ENCODE measurements around the gene HSD17B11.
"Not testable (repeated sequence)": the region's sequence is repeated elsewhere in the genome, so short reads cannot be mapped to it uniquely, and the experiment has no call there.

HSD17B11 gene

DNA sequence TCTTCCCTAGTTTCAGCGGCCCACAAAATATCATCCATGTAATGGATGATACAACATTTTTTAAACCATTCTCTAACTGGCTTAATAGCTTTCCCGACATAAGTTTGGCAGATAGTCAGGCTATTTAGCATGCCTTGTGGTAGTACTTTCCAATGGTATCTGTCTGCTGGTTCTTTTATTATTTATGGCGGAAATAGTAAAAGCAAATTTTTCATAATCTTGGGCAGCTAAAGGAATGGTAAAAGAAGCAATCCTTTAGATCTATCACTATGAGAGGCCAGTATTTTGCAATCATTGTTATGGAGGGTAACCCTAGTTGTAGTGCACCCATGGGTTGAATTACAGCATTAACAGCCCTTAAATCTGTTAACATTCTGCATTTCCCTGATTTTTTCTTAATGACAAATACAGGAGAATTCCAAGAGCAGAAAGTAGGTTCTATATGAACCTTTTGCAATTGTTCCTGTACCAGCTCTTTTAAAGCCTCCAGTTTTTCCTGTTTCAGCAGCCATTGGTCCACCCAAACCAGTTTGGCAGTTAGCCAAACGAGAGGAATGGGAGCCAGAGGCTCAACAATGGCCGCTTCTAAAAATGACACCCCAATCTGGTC is 14.3 kb upstream of the HSD17B11 start:
- DNase-seq: no peak

DNA sequence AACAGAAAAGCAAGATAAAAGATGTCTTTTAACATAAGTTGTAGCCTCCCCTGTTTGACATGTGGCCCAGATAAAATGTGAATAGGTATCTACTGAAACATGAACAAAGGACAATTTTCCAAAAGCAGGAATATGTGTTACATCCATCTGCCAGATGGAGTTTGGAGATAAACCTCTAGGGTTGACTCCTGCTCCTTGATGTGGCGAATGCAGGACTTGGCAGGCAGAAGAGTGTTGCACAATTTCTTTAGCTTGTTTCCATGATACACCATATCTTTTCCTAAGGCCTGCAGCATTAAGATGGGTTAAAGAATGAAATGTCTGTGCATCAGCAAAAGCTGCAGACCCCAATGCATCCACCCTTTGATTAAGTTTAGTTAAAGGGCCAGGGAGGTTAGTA is 12.7 kb upstream of the HSD17B11 start:
- DNase-seq: not testable (repeated sequence)

DNA sequence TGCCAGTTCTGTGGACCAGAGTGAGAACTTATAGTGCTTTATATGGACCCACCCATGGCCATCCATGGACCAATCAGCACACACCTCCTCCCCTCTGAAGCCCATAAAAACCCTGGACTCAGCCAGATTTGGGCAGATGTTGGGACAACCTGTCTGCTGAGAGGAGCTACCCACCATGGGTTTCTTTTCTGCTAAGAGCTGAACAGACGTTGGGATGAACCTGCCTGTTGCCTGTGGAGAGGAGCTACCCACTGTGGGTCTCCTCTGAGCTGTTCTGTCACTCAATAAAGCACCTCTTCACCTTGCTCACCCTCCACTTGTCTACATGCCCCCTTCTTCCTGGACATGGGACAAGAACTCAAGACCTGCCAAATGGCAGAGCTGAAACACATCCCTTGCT is 9.0 kb upstream of the HSD17B11 start:
- DNase-seq: no peak

GRCh38 chr4:87399148-87399547 is 8.2 kb upstream of the HSD17B11 start:
- DNase-seq: no peak

DNA sequence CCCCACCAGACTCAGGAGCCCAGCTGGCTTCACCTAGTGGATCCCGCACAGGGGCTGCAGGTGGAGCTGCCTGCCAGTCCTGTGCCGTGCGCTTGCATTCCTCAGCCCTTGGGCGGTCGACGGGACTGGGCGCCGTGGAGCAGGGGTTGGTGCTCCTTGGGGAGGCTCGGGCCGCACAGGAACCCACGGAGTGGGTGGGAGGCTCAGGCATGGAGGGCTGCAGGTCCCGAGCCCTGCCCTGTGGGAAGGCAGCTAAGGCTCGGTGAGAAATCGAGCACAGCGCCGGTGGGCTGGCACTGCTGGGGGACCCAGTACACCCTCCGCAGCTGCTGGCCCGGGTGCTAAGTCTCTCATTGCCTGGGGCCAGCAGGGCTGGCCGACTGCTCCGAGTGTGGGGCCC is 4.9 kb upstream of the HSD17B11 start:
- not testable (repeated sequence) for DNase-seq

GRCh38 chr4:87395073-87395472 is 4.1 kb upstream of the HSD17B11 start:
- DNase-seq: not testable (repeated sequence)

DNA sequence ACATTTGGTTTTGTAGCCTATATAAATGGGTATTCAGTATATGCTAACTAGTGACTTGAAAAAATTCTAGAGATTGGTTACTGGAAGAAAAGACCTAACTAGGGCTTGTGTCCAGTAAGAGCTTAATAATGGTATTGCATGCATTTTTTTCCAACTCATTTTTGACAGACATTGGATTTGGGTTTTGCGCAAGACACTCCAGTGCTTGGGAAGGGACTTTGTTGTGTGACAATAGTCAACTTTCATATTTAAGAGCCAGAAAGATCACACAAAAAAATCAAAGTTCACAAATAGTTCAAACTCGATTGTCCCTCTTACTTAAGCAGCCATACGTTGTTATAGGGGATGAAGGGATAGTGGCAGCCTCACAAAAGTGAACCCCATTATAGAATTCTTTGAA is 1.2 kb upstream of the HSD17B11 start:
- no peak for DNase-seq

DNA sequence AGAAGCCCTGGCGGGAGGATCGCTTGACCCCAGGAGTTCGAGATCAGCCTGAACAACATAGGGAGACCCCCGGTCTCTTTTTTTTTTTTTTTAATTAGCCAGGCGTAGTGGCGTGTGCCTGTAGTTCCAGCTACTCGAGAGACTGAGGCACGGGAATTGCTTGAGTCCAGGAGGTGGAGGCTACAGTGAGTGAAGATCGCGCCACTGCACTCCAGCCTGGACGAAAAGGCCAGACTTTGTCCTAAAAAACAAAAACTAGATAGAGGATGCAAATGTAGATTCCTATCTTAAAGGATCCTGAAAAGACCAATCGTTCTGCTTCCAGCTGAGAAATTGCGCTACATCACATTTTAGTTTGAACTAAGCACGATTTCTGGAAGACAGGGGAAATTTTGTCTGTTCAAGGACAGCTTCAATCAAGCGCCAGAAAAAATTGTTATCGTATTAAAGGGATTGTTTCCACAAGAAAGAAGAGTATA is 627 bp upstream of the HSD17B11 start:
- no peak for DNase-seq

GRCh38 chr4:87390551-87390890 is 467 bp downstream of the HSD17B11 start:
- DNase-seq: no peak

DNA sequence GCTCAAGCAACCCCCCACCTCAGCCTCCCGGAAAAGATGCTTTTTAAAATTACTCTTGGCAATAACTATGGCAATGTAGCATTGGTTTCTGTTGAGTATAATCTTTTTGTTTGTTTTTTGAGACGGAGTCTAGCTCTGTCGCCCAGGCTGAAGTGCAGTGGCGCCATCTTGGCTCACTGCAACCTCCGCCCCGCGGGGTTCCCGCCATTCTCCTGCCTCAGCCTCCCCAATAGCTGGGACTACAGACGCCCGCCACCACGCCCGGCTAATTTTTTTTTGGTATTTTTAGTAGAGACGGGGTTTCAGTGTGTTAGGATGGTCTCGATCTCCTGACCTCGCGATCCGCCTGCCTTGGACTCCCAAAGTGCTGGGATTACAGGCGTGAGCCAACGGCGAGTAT is 933 bp downstream of the HSD17B11 start:
- peak; percentile 44 for DNase-seq

GRCh38 chr4:87388901-87389300 is 2.1 kb downstream of the HSD17B11 start:
- no peak for DNase-seq

GRCh38 chr4:87387237-87387636 is 3.8 kb downstream of the HSD17B11 start:
- DNase-seq: no peak

GRCh38 chr4:87384466-87385132 is 6.4 kb downstream of the HSD17B11 start:
- DNase-seq: not testable (repeated sequence)

DNA sequence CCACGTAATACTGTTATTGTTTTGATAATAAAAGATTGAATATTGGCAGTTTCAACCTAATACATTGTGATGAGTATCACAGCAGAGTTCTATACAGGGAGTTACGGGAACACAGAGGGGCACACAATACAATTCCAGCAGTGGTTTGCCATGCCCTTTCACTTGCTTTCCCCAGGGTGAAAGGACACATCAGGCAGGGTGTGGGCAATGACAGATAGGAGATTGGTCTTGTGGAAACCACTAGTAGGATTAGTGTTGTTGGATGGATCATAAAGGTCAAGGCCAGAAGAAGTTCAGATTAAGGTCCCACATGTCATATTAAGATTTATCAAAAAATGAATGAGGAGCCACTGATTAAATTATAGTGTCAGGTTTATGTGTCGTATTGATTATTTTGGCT is 8.1 kb downstream of the HSD17B11 start:
- DNase-seq: no peak

DNA sequence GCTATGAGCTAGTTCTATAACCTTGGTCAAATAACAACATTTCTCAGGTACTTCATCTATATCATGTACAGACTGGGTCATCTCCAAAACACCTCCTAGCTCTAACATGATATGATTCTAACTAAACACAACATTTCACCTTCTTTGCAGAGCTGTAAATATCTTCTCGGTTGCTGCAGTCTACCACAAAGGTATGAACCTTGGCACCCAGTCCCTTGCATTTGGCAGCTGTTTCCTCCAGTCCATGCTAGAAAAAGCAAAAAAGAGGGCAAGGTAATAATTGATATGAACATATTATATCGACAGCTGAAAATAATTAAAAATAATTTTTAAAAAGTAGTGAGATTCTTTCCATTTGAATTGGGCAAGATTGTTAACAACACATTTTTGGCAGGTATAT is 8.9 kb downstream of the HSD17B11 start:
- no peak for DNase-seq

- no peak for DNase-seq
These were observed 13.2 kb downstream of the HSD17B11 start for GRCh38 chr4:87377816-87378215.

GRCh38 chr4:87375719-87376291 is 15.2 kb downstream of the HSD17B11 start:
- DNase-seq: no peak

GRCh38 chr4:87370068-87370467 is 20.9 kb downstream of the HSD17B11 start:
- no peak for DNase-seq

GRCh38 chr4:87366521-87367162 is 24.3 kb downstream of the HSD17B11 start:
- DNase-seq: no peak

DNA sequence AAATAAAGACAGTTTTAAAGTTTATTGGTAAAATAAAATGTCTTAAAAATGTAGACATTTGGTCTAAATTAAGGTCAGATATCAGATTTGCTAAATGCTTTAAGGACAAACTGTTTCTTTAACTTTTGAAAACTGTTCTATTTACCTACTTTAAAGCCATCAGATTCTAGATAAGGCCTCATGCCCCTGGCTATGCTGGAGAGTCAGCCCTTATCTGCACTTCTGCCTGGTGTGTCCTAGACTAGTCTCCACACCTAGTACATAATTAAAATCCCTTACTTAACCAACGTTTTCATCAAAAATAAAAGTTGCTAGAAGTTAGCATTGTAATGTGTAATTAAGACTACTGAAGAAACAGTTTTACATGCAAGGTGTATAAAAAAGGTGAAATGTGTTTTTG is 25.6 kb downstream of the HSD17B11 start:
- no peak for DNase-seq

DNA sequence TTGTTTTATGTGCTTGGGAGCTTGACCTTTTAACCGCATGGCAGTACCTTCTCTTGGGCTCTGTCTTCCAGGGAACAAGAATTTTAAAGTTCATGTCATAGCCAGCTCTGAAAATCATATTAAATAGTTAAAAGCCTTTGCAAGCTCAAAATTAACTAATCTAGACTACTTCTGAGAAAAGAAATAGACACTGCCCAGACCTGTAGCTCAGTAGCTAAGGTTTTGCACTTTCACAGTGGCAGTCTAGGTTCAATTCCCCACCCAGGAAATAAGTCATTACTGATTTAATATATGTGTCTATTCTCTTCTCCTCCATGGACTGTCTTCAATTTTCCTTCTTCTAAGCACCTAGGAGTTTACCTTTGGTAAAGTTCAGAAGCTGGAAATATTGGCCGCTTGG is 27.4 kb downstream of the HSD17B11 start:
- no peak for DNase-seq

- no peak for DNase-seq
These were observed 30.6 kb downstream of the HSD17B11 start for GRCh38 chr4:87360338-87360935.

DNA sequence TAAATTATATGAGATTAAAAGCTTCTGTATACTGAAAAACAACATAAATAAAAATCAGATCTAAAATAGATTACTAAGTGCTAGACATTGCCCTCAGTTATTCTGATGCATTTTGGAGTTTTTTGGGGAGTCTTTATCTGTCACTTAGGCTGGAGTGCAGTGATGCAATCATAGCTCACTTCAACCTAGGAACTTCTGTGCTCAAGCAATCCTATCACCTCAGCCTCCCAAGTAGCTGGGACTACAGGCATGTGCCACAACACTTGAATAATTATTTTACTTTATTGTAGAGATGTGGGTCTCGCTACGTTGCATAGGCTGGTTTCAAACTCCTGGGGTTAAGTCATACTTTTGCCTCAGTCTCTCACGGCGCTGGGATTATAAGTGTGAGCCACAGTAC is 31.7 kb downstream of the HSD17B11 start:
- no peak for DNase-seq

All from KG1 (cell line).